Erythroblast (primary cell): ENCODE results near the gene CYTIP.

Experiments
- GATA1 ChIP-seq: IDR thresholded peaks from 2 replicates; pipeline ENCODE4 v1.6.1; 2011; ENCODE audit warnings: low read depth, mild to moderate bottlenecking, control low read depth, low read length, moderate library complexity
- POLR2A ChIP-seq: IDR thresholded peaks from 2 replicates; pipeline ENCODE4 v1.6.1; 2011; ENCODE audit warnings: mild to moderate bottlenecking, low read length

- TF ChIP-seq POLR2A: no peak
- no peak for TF ChIP-seq GATA1
Observed at GRCh38 chr2:157480182-157480961, 36.5 kb upstream of the CYTIP start.
